Epithelial cell of proximal tubule (primary cell): ENCODE measurements around the gene CXorf38. TPM values are rescaled to one million over a fixed set of nuclear protein-coding genes. Genes with fewer than 3 reads are reported as not detected.

Experiments
- DNase-seq: peaks from one replicate; pipeline ENCODE4 v3.0.0-alpha.2; 2011; ENCODE audit warnings: low read depth
- H3K4me3 ChIP-seq: 2 replicates; pipeline ENCODE4 v1.5.1; 2011; ENCODE audit warnings: low read depth, mild to moderate bottlenecking, low read length
- CTCF ChIP-seq: conservative IDR thresholded peaks from 2 replicates; pipeline ENCODE4 v1.5.1; 2012; ENCODE audit warnings: low read depth, mild to moderate bottlenecking, low read length
- total RNA-seq: library from RNA; depleted of rRNA; stranded (reverse); fragments of >200 nt; gene quantifications from 2 replicates; pipeline ENCODE4 v1.2.3, GENCODE V29; 2015

Gene CXorf38
- total RNA-seq, 1 donor from 2014 or later: 15.6 TPM

GRCh38 chrX:40632199-40632598, 15.2 kb downstream of the CXorf38 start:
- no peak for TF ChIP-seq CTCF
- no peak overlapping the region for H3K4me3 ChIP-seq
- no peak for DNase-seq

GRCh38 chrX:40628506-40628905, 18.9 kb downstream of the CXorf38 start:
- no peak overlapping the region for H3K4me3 ChIP-seq
- DNase-seq: no peak
- TF ChIP-seq CTCF: no peak

- DNase-seq: no peak
These were observed 22.1 kb downstream of the CXorf38 start for GRCh38 chrX:40625294-40625693.

GRCh38 chrX:40623665-40624064, 23.7 kb downstream of the CXorf38 start:
- no peak overlapping the region for H3K4me3 ChIP-seq
- TF ChIP-seq CTCF: no peak
- DNase-seq: no peak

More at GRCh38 chrX:40625294-40625693, 22.1 kb downstream of the CXorf38 start:
- no peak for TF ChIP-seq CTCF
- H3K4me3 ChIP-seq: no peak overlapping the region

GRCh38 chrX:40623139-40623536, 24.2 kb downstream of the CXorf38 start, which contains the start of gene MPC1L:
Gene MPC1L (plus strand): TSS chrX:40623428. CDS start chrX:40623566, 138 bp downstream.
- DNase-seq: no peak
- no peak for TF ChIP-seq CTCF
- no peak within 1 kb of the TSS for H3K4me3 ChIP-seq

- no peak overlapping the region for H3K4me3 ChIP-seq
- TF ChIP-seq CTCF: no peak
- DNase-seq: no peak
These were observed 24.8 kb downstream of the CXorf38 start for GRCh38 chrX:40622479-40623138.

GRCh38 chrX:40617566-40617965, 29.8 kb downstream of the CXorf38 start:
- TF ChIP-seq CTCF: no peak
- no peak for DNase-seq
- H3K4me3 ChIP-seq: no peak overlapping the region
